NB4 (cell line): ENCODE results near the gene KIF3B.

Experiments used
- CTCF ChIP-seq: IDR thresholded peaks from one replicate; pipeline ENCODE4 v1.5.1; 2012; ENCODE audit warnings: low read depth, low read length
- POLR2A ChIP-seq: IDR thresholded peaks from 2 replicates; pipeline ENCODE4 v1.6.1; 2011; ENCODE audit warnings: mild to moderate bottlenecking; ENCODE audit not compliant: insufficient read length; ENCODE audit errors: extremely low read depth

- no peak for TF ChIP-seq CTCF
- TF ChIP-seq POLR2A, result no peak
Measured at GRCh38 chr20:32363492-32363891, 86.0 kb downstream of the KIF3B start.
